Measurements from ENCODE around the gene ATP11A. TPM values are rescaled to one million over a fixed set of nuclear protein-coding genes. Genes with fewer than 3 reads are reported as not detected.
A peak's percentile ranks its signal among the peaks of the same experiment; 100 is the strongest.

The ATP11A gene
- total RNA-seq, 2 experiments from 2014 or later: 28.8 to 30.2 TPM

GRCh38 chr13:112768795-112769481, 79.1 kb downstream of the ATP11A start:
- Mint-ChIP-seq H3K9me3 (peaks cover 6% of the 10 kb centered on the region), H3K36me3 (ENCODE audit: low read depth) (peaks cover 5% of the 10 kb centered on the region), H3K27me3 (no peaks in the 10 kb centered on the region), H3K27ac (no peak overlapping the region), H3K4me1 (ENCODE audit: low read depth) (peaks cover 31% of the 10 kb centered on the region), H3K4me3 (no peak overlapping the region)
- no peak for TF ChIP-seq CTCF (IDR thresholded peaks at IDR 0.05)
- ATAC-seq (peak; percentile 85), DNase-seq (peak; percentile 54)
- intact Hi-C loops (cut with micrococcal nuclease): no loop called here
- ChIA-PET POLR2A (interaction anchor here (0.5 kb wide), 1 partner anchor 42 kb away, joined by 4 read pairs; no protein-coding TSS in a partner anchor), CTCF (no interaction called here)

GRCh38 chr13:112769615-112770014, 79.8 kb downstream of the ATP11A start:
- Mint-ChIP-seq H3K9me3 (peaks cover 6% of the 10 kb centered on the region), H3K27ac (no peak overlapping the region)
- intact Hi-C loops (cut with micrococcal nuclease): no loop called here

DNA sequence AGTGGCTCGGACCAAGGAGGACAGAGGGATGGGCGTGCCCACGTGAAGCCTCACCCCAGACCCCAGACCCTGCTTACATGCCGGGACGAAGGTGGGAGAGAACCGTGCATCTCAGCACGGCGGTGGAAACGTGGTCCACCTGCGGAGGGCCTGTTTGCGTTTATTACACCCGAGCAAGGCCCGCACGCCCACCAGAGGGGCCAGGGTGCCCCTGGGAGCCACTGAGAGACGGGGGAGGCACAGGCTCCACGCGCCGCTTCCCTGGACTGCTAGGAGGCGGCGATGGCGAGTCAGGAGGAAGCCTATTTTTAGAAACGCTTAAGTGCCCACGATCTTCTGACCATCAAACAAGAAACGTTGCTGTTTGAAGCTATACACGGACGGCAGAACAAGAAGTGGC, 80.7 kb downstream of the ATP11A start:
- intact Hi-C loops (cut with micrococcal nuclease): no loop called here
- peaks cover 31% of the 10 kb centered on the region for H3K4me1 Mint-ChIP-seq (ENCODE audit: low read depth)
- peaks cover 5% of the 10 kb centered on the region for H3K36me3 Mint-ChIP-seq (ENCODE audit: low read depth)
- POLR2A ChIA-PET: no interaction called here
- DNase-seq (no peak), ATAC-seq (no peak)
- H3K27me3 Mint-ChIP-seq: no peaks in the 10 kb centered on the region
- H3K27ac Mint-ChIP-seq: no peak overlapping the region
- H3K4me3 Mint-ChIP-seq: no peak overlapping the region
- no peak for TF ChIP-seq CTCF (IDR thresholded peaks at IDR 0.05)
- CTCF ChIA-PET: no interaction called here
- H3K9me3 Mint-ChIP-seq: peaks cover 6% of the 10 kb centered on the region

More at GRCh38 chr13:112769615-112770014, 79.8 kb downstream of the ATP11A start:
- H3K4me3 Mint-ChIP-seq: no peak overlapping the region
- peaks cover 31% of the 10 kb centered on the region for H3K4me1 Mint-ChIP-seq (ENCODE audit: low read depth)
- DNase-seq (no peak), ATAC-seq (no peak)
- ChIA-PET CTCF (no interaction called here), POLR2A (no interaction called here)
- no peak for TF ChIP-seq CTCF (IDR thresholded peaks at IDR 0.05)
- no peaks in the 10 kb centered on the region for H3K27me3 Mint-ChIP-seq
- peaks cover 5% of the 10 kb centered on the region for H3K36me3 Mint-ChIP-seq (ENCODE audit: low read depth)

- H3K27me3 Mint-ChIP-seq: no peaks in the 10 kb centered on the region
- no peak for ATAC-seq
- H3K9me3 Mint-ChIP-seq: peaks cover 1% of the 10 kb centered on the region
- peaks cover 2% of the 10 kb centered on the region for H3K36me3 Mint-ChIP-seq (ENCODE audit: low read depth)
- intact Hi-C loops (cut with micrococcal nuclease): no loop called here
- CTCF ChIA-PET: no interaction called here
- H3K4me3 Mint-ChIP-seq: no peak overlapping the region
- peaks cover 25% of the 10 kb centered on the region for H3K4me1 Mint-ChIP-seq (ENCODE audit: low read depth)
- POLR2A ChIA-PET: no interaction called here
- no peak for TF ChIP-seq CTCF (IDR thresholded peaks at IDR 0.05)
- DNase-seq: no peak
- H3K27ac Mint-ChIP-seq: no peak overlapping the region
These were observed 81.5 kb downstream of the ATP11A start for GRCh38 chr13:112771139-112771876.

- TF ChIP-seq CTCF (IDR thresholded peaks at IDR 0.05): no peak
- Mint-ChIP-seq H3K27me3 (no peaks in the 10 kb centered on the region), H3K4me1 (ENCODE audit: low read depth) (peaks cover 24% of the 10 kb centered on the region), H3K9me3 (peaks cover 1% of the 10 kb centered on the region), H3K36me3 (ENCODE audit: low read depth) (peaks cover 2% of the 10 kb centered on the region), H3K27ac (no peak overlapping the region), H3K4me3 (no peak overlapping the region)
- DNase-seq (no peak), ATAC-seq (no peak)
- ChIA-PET POLR2A (no interaction called here), CTCF (no interaction called here)
- intact Hi-C loops (cut with micrococcal nuclease): no loop called here
These were observed 82.2 kb downstream of the ATP11A start for GRCh38 chr13:112771877-112772538.
